Stimulated activated CD8-positive, alpha-beta memory T cell treated with anti-CD3 and anti-CD28 coated beads, Interleukin-15, amount 100 ng/mL, for 48 hours (primary cell): ENCODE results near the gene CCDC14.
"Not testable (repeated sequence)": the region's sequence is repeated elsewhere in the genome, so short reads cannot be mapped to it uniquely, and the experiment has no call there.

Experiments
- DNase-seq, 2 donors: peaks; one replicate each; pipeline ENCODE4 v3.0.0-alpha.2; 2020; ENCODE audit warnings: low read depth in 2 of 2

Gene CCDC14

GRCh38 chr3:123967260-123967659, 6.2 kb upstream of the CCDC14 start:
- not testable (repeated sequence) for DNase-seq

- DNase-seq, result not testable (repeated sequence)
Observed at GRCh38 chr3:123966799-123967198, 5.8 kb upstream of the CCDC14 start.

- DNase-seq, result not testable (repeated sequence)
Observed at GRCh38 chr3:123964793-123965192, 3.8 kb upstream of the CCDC14 start.

- no peak for DNase-seq
Observed at GRCh38 chr3:123961508-123961856, 453 bp upstream of the CCDC14 start.

GRCh38 chr3:123953735-123954134, 7.3 kb downstream of the CCDC14 start:
- no peak for DNase-seq

- no peak for DNase-seq
Observed at GRCh38 chr3:123952844-123953520, 8.0 kb downstream of the CCDC14 start.

- no peak for DNase-seq
Observed at GRCh38 chr3:123951522-123952447, 9.2 kb downstream of the CCDC14 start.

GRCh38 chr3:123949641-123950040, 11.4 kb downstream of the CCDC14 start:
- DNase-seq, result no peak

- no peak for DNase-seq
Observed at GRCh38 chr3:123948449-123948848, 12.6 kb downstream of the CCDC14 start.

- no peak for DNase-seq
Observed at GRCh38 chr3:123947482-123947881, 13.5 kb downstream of the CCDC14 start.

GRCh38 chr3:123941542-123941941, 19.5 kb downstream of the CCDC14 start:
- no peak for DNase-seq

- no peak for DNase-seq
Observed at GRCh38 chr3:123941121-123941520, 19.9 kb downstream of the CCDC14 start.

GRCh38 chr3:123939706-123940105, 21.3 kb downstream of the CCDC14 start:
- no peak for DNase-seq

- no peak for DNase-seq
Observed at GRCh38 chr3:123936400-123936799, 24.6 kb downstream of the CCDC14 start.

- no peak for DNase-seq
Observed at GRCh38 chr3:123935830-123936229, 25.2 kb downstream of the CCDC14 start.

- no peak for DNase-seq
Observed at GRCh38 chr3:123934250-123934649, 26.8 kb downstream of the CCDC14 start.

- no peak for DNase-seq
Observed at GRCh38 chr3:123930445-123930844, 30.6 kb downstream of the CCDC14 start.

GRCh38 chr3:123929325-123929724, 31.7 kb downstream of the CCDC14 start:
- DNase-seq, result no peak

- no peak for DNase-seq
Observed at GRCh38 chr3:123926396-123926795, 34.6 kb downstream of the CCDC14 start.

GRCh38 chr3:123920868-123921267, 40.2 kb downstream of the CCDC14 start:
- DNase-seq, result no peak

GRCh38 chr3:123920383-123920782, 40.6 kb downstream of the CCDC14 start:
- DNase-seq, result no peak

- no peak for DNase-seq
Observed at GRCh38 chr3:123919353-123919752, 41.7 kb downstream of the CCDC14 start.

- DNase-seq, result no peak
Observed at GRCh38 chr3:123914829-123915228, 46.2 kb downstream of the CCDC14 start.
